ENCODE measurements around the gene DENND1B.

GRCh38 chr1:197673292-197673691, 102.0 kb downstream of the DENND1B start:
- TF ChIP-seq CTCF (IDR thresholded peaks at IDR 0.05): no peak
- TF ChIP-seq POLR2A (IDR thresholded peaks at IDR 0.05): no peak
